ENCODE data around the gene NNAT. TPM values are rescaled to one million over a fixed set of nuclear protein-coding genes. Genes with fewer than 3 reads are reported as not detected.

The NNAT gene
- total and polyA plus RNA-seq, 2 donors (not counting 3 experiments of a cell fraction or from before 2014, with no cell fraction given) = 2.3 to 32.9 TPM

- TF ChIP-seq GATA2 (IDR thresholded peaks at IDR 0.05; ENCODE audit: insufficient read depth, insufficient read length, low read depth, low read length) (no peak), POLR2AphosphoS5 (IDR thresholded peaks at IDR 0.05; ENCODE audit: insufficient read depth, low read depth, low read length) (no peak), JUN (IDR thresholded peaks at IDR 0.05; ENCODE audit: borderline replicate concordance, insufficient read depth, insufficient read length, low read depth) (no peak), MYC (IDR thresholded peaks at IDR 0.05; ENCODE audit: low read depth, low read length) (no peak), FOS (IDR thresholded peaks at IDR 0.05; ENCODE audit: borderline replicate concordance, insufficient read depth, low read length) (no peak), EZH2 (IDR thresholded peaks at IDR 0.05; ENCODE audit: borderline replicate concordance, low read depth, low read length, severe bottlenecking) (no peak), POLR2A (IDR thresholded peaks at IDR 0.05; ENCODE audit: low read depth, low read length) (no peak)
- TF ChIP-seq, protein P1, sequence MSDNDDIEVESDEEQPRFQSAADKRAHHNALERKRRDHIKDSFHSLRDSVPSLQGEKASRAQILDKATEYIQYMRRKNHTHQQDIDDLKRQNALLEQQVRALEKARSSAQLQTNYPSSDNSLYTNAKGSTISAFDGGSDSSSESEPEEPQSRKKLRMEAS (IDR thresholded peaks at IDR 0.05; ENCODE audit: insufficient read depth, insufficient read length) = no peak
- TF ChIP-seq, protein P2, sequence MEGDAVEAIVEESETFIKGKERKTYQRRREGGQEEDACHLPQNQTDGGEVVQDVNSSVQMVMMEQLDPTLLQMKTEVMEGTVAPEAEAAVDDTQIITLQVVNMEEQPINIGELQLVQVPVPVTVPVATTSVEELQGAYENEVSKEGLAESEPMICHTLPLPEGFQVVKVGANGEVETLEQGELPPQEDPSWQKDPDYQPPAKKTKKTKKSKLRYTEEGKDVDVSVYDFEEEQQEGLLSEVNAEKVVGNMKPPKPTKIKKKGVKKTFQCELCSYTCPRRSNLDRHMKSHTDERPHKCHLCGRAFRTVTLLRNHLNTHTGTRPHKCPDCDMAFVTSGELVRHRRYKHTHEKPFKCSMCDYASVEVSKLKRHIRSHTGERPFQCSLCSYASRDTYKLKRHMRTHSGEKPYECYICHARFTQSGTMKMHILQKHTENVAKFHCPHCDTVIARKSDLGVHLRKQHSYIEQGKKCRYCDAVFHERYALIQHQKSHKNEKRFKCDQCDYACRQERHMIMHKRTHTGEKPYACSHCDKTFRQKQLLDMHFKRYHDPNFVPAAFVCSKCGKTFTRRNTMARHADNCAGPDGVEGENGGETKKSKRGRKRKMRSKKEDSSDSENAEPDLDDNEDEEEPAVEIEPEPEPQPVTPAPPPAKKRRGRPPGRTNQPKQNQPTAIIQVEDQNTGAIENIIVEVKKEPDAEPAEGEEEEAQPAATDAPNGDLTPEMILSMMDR (IDR thresholded peaks at IDR 0.05; ENCODE audit: extremely low read depth in 1 of 2, insufficient read depth in 1 of 2, low read depth in 1 of 2, low read length in 2 of 2) = no peak
- no peak overlapping the region for H3K27ac ChIP-seq (ENCODE audit: insufficient read depth, low read depth, low read length)
- H3K9me1 ChIP-seq (replicated peaks; ENCODE audit: control insufficient read depth, extremely low read depth, insufficient read depth, low read length) = no peaks in the 10 kb centered on the region
- no peak overlapping the region for H3K4me2 ChIP-seq (ENCODE audit: insufficient read depth, low read length)
- H3K79me2 ChIP-seq (ENCODE audit: control insufficient read depth, insufficient read depth, low read length) = no peaks in the 10 kb centered on the region
- H3K9ac ChIP-seq (replicated peaks; ENCODE audit: extremely low read depth, insufficient read depth, low read length) = no peak overlapping the region
- intact Hi-C loops (cut with micrococcal nuclease) = no loop called here
- peak; percentile 50 for DNase-seq (ENCODE audit: low read depth, low spot score)
- dilution Hi-C loops (cut with MboI; ENCODE audit: extremely low pct_ligation_motif_present, low sequenced_read_pairs) = no loop called here
- no TSS peak for BruUV-seq (replicated peaks)
- no peaks in the 10 kb centered on the region for H3K9me3 ChIP-seq (replicated peaks; ENCODE audit: control insufficient read depth, insufficient read depth, low read length)
- no peak overlapping the region for H3K4me3 ChIP-seq (replicated peaks in 1 of 3; ENCODE audit: insufficient read depth in 1 of 3, low read depth in 1 of 3, low read length in 3 of 3)
- H3K36me3 ChIP-seq (ENCODE audit: control insufficient read depth in 2 of 2, extremely low read depth in 1 of 2, insufficient read depth in 2 of 2, low read length in 2 of 2) = no peaks in the 10 kb centered on the region
- FAIRE-seq = no peak
- no peaks in the 10 kb centered on the region for H3K4me1 ChIP-seq (ENCODE audit: control insufficient read depth, extremely low read depth, insufficient read depth, low read length)
- peaks cover 12 to 19% of the 10 kb centered on the region in 2 experiments for H3K27me3 ChIP-seq (ENCODE audit: control insufficient read depth in 2 of 2, insufficient read depth in 2 of 2, low read length in 2 of 2)
- H4K20me1 ChIP-seq (replicated peaks; ENCODE audit: control insufficient read depth, extremely low read depth, insufficient read depth, low read length) = no peaks in the 10 kb centered on the region
- POLR2A ChIA-PET = no interaction called here
- no peak overlapping the region for H2AFZ ChIP-seq (ENCODE audit: low read depth, low read length)
- CTCF ChIA-PET = interaction anchor here (1.9 to 3.3 kb wide), 3 partner anchors 425 to 653 kb away, joined by 4 to 13 read pairs (median 12); no protein-coding TSS in a partner anchor
Measured at GRCh38 chr20:37567671-37568588, 46.9 kb downstream of the NNAT start.

All from endothelial cell of umbilical vein (primary cell).